ENCODE results near the gene SH2D3A. TPM values are rescaled to one million over a fixed set of nuclear protein-coding genes. Genes with fewer than 3 reads are reported as not detected.
A peak's percentile ranks its signal among the peaks of the same experiment; 100 is the strongest.

SH2D3A gene
- polyA plus RNA-seq, 3 donors: 0.11 TPM; not detected in 2

DNA sequence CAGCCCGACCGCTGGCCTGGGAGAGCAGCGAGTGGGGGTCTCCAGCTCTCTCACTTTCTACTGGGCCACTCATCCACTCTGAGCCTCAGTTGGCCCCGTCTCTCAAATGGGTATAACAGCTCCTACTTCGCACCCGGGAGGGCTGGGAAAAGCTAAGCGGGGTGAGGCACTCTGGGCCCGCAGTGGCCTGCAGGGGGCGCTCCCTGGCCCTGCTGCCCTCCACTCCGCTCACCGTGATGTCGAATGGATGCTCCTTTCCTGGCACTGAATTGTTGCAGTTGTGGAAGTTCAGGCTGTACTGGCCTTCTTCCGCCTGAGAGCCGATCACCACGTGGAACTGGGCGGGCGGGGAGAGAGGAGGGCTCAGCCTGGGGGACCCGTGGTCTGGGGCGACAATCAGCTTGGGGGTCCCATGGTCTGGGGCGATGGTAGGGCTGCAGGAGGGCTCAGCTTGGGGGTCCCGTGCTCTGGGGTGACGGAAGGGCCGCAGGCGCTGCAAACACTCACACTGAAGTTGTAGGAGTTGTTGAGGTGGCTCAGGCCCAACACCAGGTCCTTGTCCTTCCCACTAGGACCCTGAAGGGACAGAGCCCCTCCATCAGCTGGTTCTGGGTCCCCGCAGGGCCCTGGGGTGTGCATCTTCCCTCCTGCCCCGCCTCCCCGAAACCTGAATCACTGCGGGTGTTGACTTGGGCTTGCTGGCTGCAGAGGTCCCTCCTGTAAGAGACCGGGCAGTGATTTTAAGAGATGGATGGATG, 33.7 kb downstream of the SH2D3A start:
- Histone ChIP-seq H3K36me3 (replicated peaks in 1 of 2; ENCODE audit: control insufficient read depth in 1 of 2, insufficient read depth in 2 of 2, low read length in 2 of 2) (peaks cover 29 to 45% of the 10 kb centered on the region in 2 donors), H2AFZ (ENCODE audit: insufficient read depth, low read depth, low read length, poor library complexity, severe bottlenecking) (no peak overlapping the region), H3K4me1 (ENCODE audit: control insufficient read depth in 1 of 2, insufficient read depth in 2 of 2, low read length in 2 of 2) (peaks cover 41 to 46% of the 10 kb centered on the region in 2 donors), H3K4me2 (replicated peaks; ENCODE audit: extremely low read depth, low read length, poor library complexity, severe bottlenecking) (no peak overlapping the region), H3K9me3 (replicated peaks in 1 of 2; ENCODE audit: control insufficient read depth in 1 of 2, insufficient read depth in 1 of 2, low read length in 2 of 2) (no peaks in the 10 kb centered on the region), H3K9ac (ENCODE audit: insufficient read depth, low read length, poor library complexity, severe bottlenecking) (no peak overlapping the region), H3K79me2 (ENCODE audit: insufficient read depth, low read length) (peaks cover 14% of the 10 kb centered on the region), H4K20me1 (ENCODE audit: insufficient read depth, low read length) (peaks cover 11% of the 10 kb centered on the region), H3K27ac (ENCODE audit: low read depth in 1 of 2, low read length in 2 of 2) (no peak overlapping the region), H3K27me3 (ENCODE audit: control insufficient read depth in 2 of 2, insufficient read depth in 2 of 2, low read length in 2 of 2) (no peaks in the 10 kb centered on the region), H3K4me3 (replicated peaks in 1 of 3; ENCODE audit: low read depth in 2 of 3, low read length in 3 of 3) (no peak overlapping the region)
- intact Hi-C loops (cut with micrococcal nuclease): no loop called here
- H3K4me1 Mint-ChIP-seq: peaks cover 36% of the 10 kb centered on the region
- peak overlapping the region in 1 of 7 donors; percentile 5 for H3K27ac Mint-ChIP-seq
- TF ChIP-seq, protein P1, sequence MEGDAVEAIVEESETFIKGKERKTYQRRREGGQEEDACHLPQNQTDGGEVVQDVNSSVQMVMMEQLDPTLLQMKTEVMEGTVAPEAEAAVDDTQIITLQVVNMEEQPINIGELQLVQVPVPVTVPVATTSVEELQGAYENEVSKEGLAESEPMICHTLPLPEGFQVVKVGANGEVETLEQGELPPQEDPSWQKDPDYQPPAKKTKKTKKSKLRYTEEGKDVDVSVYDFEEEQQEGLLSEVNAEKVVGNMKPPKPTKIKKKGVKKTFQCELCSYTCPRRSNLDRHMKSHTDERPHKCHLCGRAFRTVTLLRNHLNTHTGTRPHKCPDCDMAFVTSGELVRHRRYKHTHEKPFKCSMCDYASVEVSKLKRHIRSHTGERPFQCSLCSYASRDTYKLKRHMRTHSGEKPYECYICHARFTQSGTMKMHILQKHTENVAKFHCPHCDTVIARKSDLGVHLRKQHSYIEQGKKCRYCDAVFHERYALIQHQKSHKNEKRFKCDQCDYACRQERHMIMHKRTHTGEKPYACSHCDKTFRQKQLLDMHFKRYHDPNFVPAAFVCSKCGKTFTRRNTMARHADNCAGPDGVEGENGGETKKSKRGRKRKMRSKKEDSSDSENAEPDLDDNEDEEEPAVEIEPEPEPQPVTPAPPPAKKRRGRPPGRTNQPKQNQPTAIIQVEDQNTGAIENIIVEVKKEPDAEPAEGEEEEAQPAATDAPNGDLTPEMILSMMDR (IDR thresholded peaks at IDR 0.05): no peak
- H3K4me3 Mint-ChIP-seq: no peak overlapping the region
- DNase-seq: no peak
- H3K27me3 Mint-ChIP-seq (ENCODE audit: low read depth in 3 of 3): peaks cover 0 to 2% (median 0%) of the 10 kb centered on the region in 3 donors
- WGBS (ENCODE audit: insufficient coverage): 97% methylated on average over 25 of the region's 29 CpGs
- peaks cover 0 to 3% (median 0%) of the 10 kb centered on the region in 7 donors for H3K9me3 Mint-ChIP-seq
- peaks cover 37 to 59% of the 10 kb centered on the region in 2 donors for H3K36me3 Mint-ChIP-seq

DNA sequence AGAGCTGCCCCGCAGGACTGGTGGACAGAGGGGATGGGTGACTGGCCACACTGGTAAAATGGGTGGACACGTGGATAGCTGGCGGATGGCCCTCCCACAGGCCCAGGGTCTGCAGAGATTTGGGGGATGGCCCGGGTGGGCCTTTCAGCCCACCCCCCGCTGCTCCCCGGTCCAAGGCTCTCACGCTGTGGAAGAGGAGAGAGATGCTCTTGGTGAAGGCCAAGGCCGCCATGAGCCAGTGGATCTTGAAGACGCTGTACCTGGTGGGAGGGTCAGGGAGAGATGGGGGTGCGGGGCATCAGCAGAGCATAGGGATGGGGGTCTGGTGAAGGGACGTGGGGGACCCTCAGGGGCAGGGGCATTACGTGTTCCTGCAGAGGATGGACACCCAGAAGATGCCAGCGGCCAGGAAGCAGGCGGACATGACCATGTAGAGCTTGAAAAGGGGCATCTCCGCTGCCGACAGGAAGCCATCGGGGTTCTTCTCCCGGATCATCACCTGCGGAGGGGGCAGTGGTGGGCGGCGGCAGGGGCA, 34.4 kb downstream of the SH2D3A start:
- H3K27ac Mint-ChIP-seq: no peak overlapping the region
- H3K36me3 ChIP-seq (replicated peaks in 1 of 2; ENCODE audit: control insufficient read depth in 1 of 2, insufficient read depth in 2 of 2, low read length in 2 of 2): peaks cover 29 to 45% of the 10 kb centered on the region in 2 donors
- TF ChIP-seq, protein P1 (IDR thresholded peaks at IDR 0.05): no peak
- H3K4me2 ChIP-seq (replicated peaks; ENCODE audit: extremely low read depth, low read length, poor library complexity, severe bottlenecking): no peak overlapping the region
- H3K9me3 Mint-ChIP-seq: peaks cover 0 to 3% (median 0%) of the 10 kb centered on the region in 7 donors
- WGBS (ENCODE audit: insufficient coverage): 94% methylated on average over 21 of the region's 21 CpGs
- H3K27me3 ChIP-seq (ENCODE audit: control insufficient read depth in 2 of 2, insufficient read depth in 2 of 2, low read length in 2 of 2): no peaks in the 10 kb centered on the region
- H3K9ac ChIP-seq (ENCODE audit: insufficient read depth, low read length, poor library complexity, severe bottlenecking): no peak overlapping the region
- H3K79me2 ChIP-seq (ENCODE audit: insufficient read depth, low read length): peaks cover 14% of the 10 kb centered on the region
- H4K20me1 ChIP-seq (ENCODE audit: insufficient read depth, low read length): peaks cover 11% of the 10 kb centered on the region
- H3K4me3 Mint-ChIP-seq: no peak overlapping the region
- no peak overlapping the region for H2AFZ ChIP-seq (ENCODE audit: insufficient read depth, low read depth, low read length, poor library complexity, severe bottlenecking)
- no peak overlapping the region for H3K4me3 ChIP-seq (replicated peaks in 1 of 3; ENCODE audit: low read depth in 2 of 3, low read length in 3 of 3)
- H3K27me3 Mint-ChIP-seq (ENCODE audit: low read depth in 3 of 3): peaks cover 0 to 2% (median 0%) of the 10 kb centered on the region in 3 donors
- peaks cover 37 to 59% of the 10 kb centered on the region in 2 donors for H3K36me3 Mint-ChIP-seq
- intact Hi-C loops (cut with micrococcal nuclease): no loop called here
- no peak overlapping the region for H3K27ac ChIP-seq (ENCODE audit: low read depth in 1 of 2, low read length in 2 of 2)
- H3K9me3 ChIP-seq (replicated peaks in 1 of 2; ENCODE audit: control insufficient read depth in 1 of 2, insufficient read depth in 1 of 2, low read length in 2 of 2): no peaks in the 10 kb centered on the region
- peaks cover 36% of the 10 kb centered on the region for H3K4me1 Mint-ChIP-seq
- DNase-seq: no peak
- peaks cover 41 to 46% of the 10 kb centered on the region in 2 donors for H3K4me1 ChIP-seq (ENCODE audit: control insufficient read depth in 1 of 2, insufficient read depth in 2 of 2, low read length in 2 of 2)

Data from CD14-positive monocyte (primary cell).